ENCODE data around the gene PACRG.

Gene PACRG

DNA sequence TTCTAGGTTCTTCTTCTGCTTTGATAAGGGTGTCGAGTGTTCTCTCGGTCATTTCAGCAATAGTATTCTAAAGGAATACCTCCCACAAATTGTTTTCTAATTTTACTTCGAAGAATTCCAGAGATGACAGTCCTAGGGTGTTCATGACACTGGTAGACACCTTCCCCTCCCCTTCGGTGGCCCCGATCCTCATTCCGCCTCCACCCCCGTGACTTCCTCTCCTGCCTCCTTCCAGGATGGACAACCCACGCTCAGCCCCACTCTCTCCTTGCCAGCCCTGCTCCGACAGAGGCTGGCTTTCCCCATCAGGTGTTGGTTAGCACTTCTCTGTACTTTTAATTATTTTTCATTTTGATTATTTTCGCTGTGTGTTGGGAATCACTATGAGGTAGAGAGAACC, 431.9 kb downstream of the PACRG start:
- Histone ChIP-seq H3K27me3 (no peaks in the 10 kb centered on the region), H4K20me1 (no peaks in the 10 kb centered on the region), H3K4me1 (no peaks in the 10 kb centered on the region), H3K4me2 (no peak overlapping the region), H3K9me3 (replicated peaks in 1 of 11) (no peaks in the 10 kb centered on the region; a peak in 1 of 22 replicates), H3K4me3 (no peak overlapping the region), H3K9ac (no peak overlapping the region), H3K36me3 (no peaks in the 10 kb centered on the region), H3K27ac (no peak overlapping the region)
- no peak for TF ChIP-seq Cebpa-rat (IDR thresholded peaks at IDR 0.05)

DNA sequence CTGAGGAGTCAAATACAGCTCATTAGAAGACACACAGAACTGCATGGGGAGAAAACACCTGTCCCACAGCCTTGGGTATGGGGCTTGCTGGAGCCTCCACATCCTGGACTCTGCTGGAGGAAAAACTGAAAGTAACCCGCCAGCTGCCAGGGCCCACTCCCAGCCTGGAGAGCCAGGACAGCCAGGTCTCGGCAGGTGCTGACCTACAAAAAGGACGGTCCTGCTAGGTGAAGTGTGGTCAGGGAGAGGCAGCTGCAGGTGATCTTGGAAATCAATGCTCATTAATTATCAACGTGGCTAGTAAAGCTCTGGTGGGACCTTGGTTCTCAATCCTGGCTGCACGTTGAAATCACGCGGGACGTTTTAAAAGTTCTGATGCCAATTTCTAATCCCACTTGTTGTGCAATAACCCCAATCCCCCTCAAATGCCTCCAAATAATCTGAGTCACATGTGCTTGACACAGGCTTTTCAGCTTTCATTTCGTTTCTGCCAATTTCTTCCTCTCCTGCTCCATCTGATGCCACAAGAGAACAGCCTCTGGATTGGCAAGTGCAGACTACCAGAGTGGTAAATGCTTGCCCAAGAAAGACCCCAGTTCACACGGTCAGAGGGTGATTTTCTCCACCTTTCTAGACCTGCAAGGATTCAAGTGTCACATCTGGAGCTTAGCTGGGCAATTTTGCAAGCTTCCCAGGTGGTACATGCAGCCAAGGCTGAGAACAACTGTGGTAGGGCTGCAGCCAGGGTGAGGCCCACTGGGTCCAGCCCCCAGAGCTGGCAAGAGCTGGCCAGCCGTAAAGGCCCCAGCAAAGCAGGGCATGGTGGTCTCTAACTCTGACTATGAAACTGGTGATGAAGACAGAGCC, 434.5 kb downstream of the PACRG start:
- H3K36me3 ChIP-seq: no peaks in the 10 kb centered on the region
- no peak overlapping the region for H3K4me2 ChIP-seq
- no peaks in the 10 kb centered on the region for H4K20me1 ChIP-seq
- no peak overlapping the region for H3K9ac ChIP-seq
- H3K27ac ChIP-seq: no peak overlapping the region
- no peaks in the 10 kb centered on the region for H3K27me3 ChIP-seq
- TF ChIP-seq Cebpa-rat (IDR thresholded peaks at IDR 0.05): peak in 1 of 11 experiments; percentile 67; a peak in 2 of 22 replicates
- peaks cover 0 to 10% (median 0%) of the 10 kb centered on the region in 11 experiments; a peak in 4 of 22 replicates for H3K9me3 ChIP-seq (replicated peaks in 1 of 11)
- H3K4me3 ChIP-seq: no peak overlapping the region
- no peaks in the 10 kb centered on the region for H3K4me1 ChIP-seq

DNA sequence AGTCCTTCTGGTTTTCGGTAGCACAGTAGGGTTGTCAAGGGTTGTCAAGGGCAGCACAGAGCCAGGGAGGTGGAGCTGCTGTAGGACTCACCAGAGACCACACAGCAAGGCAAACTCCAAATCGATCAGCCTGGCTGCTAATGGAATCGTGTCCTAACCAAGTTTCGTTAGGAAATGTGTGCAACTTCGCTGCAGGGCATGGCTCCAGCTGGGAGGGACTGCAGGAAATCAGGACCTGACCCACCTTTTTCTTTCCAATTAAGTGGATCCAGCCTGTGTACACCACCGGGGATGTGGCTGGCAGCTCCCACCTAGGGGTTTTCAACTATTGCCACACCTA, 435.1 kb downstream of the PACRG start:
- no peak overlapping the region for H3K9ac ChIP-seq
- no peak overlapping the region for H3K4me2 ChIP-seq
- H4K20me1 ChIP-seq: no peaks in the 10 kb centered on the region
- H3K4me1 ChIP-seq: no peaks in the 10 kb centered on the region
- TF ChIP-seq Cebpa-rat (IDR thresholded peaks at IDR 0.05): no peak
- no peak overlapping the region for H3K4me3 ChIP-seq
- H3K9me3 ChIP-seq (replicated peaks in 1 of 11): peaks cover 0 to 10% (median 0%) of the 10 kb centered on the region in 11 experiments; a peak in 4 of 22 replicates
- H3K36me3 ChIP-seq: no peaks in the 10 kb centered on the region
- no peak overlapping the region for H3K27ac ChIP-seq
- H3K27me3 ChIP-seq: no peaks in the 10 kb centered on the region

DNA sequence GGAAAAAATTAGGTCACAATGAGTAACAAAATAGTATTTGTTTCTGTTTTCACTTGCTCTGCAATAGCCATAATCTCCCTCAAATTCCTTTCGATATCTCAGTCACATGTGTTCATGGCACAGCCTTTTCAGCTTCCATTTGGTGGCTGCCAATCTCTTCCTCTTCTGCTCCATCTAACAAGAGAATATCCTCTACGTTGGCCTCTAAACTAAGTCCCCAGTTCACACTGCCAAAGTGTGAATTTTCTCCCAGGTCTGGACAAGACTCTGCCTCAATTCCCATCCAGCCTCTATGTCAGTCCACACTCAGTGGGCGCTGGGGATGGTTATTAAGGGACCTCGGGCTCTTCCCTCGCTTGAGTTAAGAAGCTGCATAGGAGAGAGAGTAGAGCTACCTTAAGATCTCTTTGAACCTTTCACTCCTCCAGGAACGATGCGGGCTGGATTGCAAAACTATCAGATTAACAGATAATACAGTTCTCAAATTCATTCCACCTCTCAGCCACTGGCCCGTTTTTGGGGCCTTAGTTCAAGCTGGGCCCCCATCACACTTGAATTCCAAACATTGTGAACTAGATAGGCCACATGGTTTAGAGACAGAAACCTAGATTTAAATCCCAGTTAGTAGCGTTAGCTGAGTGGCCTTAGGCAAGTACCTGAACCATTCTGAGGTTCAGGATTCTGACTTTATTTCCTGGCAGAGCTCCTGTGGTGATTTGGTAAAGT, 436.6 kb downstream of the PACRG start:
- TF ChIP-seq Cebpa-rat (IDR thresholded peaks at IDR 0.05): no peak
- Histone ChIP-seq H3K27ac (no peak overlapping the region), H3K9ac (no peak overlapping the region), H4K20me1 (no peaks in the 10 kb centered on the region), H3K36me3 (no peaks in the 10 kb centered on the region), H3K4me2 (no peak overlapping the region), H3K4me3 (no peak overlapping the region), H3K9me3 (replicated peaks in 1 of 11) (peaks cover 0 to 10% (median 0%) of the 10 kb centered on the region in 11 experiments; a peak in 4 of 22 replicates), H3K27me3 (no peaks in the 10 kb centered on the region), H3K4me1 (no peaks in the 10 kb centered on the region)

DNA sequence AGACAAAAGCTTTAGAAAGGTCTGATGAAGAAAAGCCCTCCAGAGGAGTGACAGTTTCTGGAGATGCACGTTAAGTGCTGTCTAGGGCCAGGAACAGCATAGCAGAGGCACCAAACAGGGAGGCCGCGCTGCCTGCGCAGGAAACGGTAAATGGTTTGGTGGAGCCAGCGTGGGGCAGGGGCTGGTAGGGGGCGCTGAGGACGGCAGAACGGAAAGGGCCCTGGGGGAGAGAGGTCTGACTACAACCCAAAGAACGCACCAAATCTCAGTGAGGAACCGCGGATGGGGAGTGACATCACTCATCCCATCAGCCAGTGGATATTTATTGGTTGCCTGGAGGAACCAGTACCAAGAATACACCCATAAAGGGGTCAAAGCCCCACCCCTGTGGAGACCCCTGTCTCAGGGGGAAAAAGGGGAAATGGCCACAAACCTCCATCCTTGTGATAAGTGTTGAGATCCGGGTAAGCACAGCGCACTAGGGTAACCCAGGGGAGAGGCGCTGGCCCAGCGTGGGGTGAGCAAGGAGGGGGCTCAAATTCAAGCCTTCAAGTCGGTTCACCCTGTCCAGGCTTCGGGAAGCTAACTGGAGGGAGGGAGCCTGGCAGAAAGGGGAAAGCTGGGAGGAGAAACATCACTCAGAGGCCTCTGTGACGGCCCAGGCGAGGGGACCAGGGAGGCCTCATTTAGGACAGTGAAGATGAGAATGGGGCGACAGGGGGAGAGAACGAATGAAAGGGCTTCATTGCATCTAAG, 437.6 kb downstream of the PACRG start:
- TF ChIP-seq Cebpa-rat (IDR thresholded peaks at IDR 0.05): no peak
- Histone ChIP-seq H3K27me3 (no peaks in the 10 kb centered on the region), H3K9ac (no peak overlapping the region), H3K27ac (no peak overlapping the region), H3K4me3 (no peak overlapping the region), H3K9me3 (replicated peaks in 1 of 11) (peaks cover 0 to 10% (median 0%) of the 10 kb centered on the region in 11 experiments; a peak in 5 of 22 replicates), H3K36me3 (no peaks in the 10 kb centered on the region), H4K20me1 (no peaks in the 10 kb centered on the region), H3K4me2 (no peak overlapping the region), H3K4me1 (no peaks in the 10 kb centered on the region)

DNA sequence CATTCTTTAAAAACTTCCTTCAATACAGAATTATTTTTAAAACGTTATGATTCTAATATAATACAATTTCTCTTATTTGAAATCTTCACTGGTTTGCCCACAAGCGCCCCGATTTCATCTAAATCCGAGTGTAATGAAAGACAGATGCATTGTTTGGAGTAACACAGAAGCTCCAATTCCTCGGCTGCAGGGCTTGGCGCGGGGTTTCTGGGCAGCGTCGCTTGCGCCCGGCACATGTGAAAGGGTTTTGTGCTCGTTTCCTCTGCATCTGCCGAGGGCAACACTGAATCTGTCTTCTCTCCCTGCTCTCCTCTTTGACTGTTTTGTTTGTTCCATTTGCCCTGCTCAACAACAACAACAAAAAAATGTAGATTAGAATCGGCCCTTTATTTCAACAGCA, 438.1 kb downstream of the PACRG start:
- TF ChIP-seq Cebpa-rat (IDR thresholded peaks at IDR 0.05): no peak
- no peaks in the 10 kb centered on the region for H3K4me1 ChIP-seq
- H3K4me2 ChIP-seq: no peak overlapping the region
- no peaks in the 10 kb centered on the region for H3K27me3 ChIP-seq
- H3K9ac ChIP-seq: no peak overlapping the region
- H3K4me3 ChIP-seq: no peak overlapping the region
- peaks cover 0 to 13% (median 0%) of the 10 kb centered on the region in 11 experiments; a peak in 5 of 22 replicates for H3K9me3 ChIP-seq (replicated peaks in 1 of 11)
- no peaks in the 10 kb centered on the region for H3K36me3 ChIP-seq
- H4K20me1 ChIP-seq: no peaks in the 10 kb centered on the region
- no peak overlapping the region for H3K27ac ChIP-seq

DNA sequence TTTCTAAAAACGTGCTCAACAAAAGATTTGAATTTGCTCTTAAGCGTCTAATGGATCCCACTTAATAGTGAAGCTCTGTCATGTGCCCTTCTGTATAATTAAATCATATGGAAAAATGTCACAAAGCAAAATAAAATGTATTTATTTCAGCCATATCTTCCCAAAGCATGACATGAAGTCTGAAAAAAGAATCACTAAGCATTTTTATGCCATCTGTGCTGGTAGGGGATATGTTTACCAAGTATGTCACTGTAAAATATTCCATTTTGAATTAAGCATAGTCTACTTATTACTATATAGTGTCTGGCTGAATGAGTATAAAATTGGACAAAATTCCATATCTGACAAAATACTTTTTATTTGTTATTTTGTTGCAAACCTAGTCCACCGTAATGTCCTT, 438.7 kb downstream of the PACRG start:
- Histone ChIP-seq H3K36me3 (no peaks in the 10 kb centered on the region), H3K4me3 (no peak overlapping the region), H4K20me1 (no peaks in the 10 kb centered on the region), H3K27ac (no peak overlapping the region), H3K4me2 (no peak overlapping the region), H3K9ac (no peak overlapping the region), H3K9me3 (replicated peaks in 1 of 11) (peaks cover 0 to 13% (median 0%) of the 10 kb centered on the region in 11 experiments; a peak in 5 of 22 replicates), H3K27me3 (no peaks in the 10 kb centered on the region), H3K4me1 (no peaks in the 10 kb centered on the region)
- TF ChIP-seq Cebpa-rat (IDR thresholded peaks at IDR 0.05): no peak

DNA sequence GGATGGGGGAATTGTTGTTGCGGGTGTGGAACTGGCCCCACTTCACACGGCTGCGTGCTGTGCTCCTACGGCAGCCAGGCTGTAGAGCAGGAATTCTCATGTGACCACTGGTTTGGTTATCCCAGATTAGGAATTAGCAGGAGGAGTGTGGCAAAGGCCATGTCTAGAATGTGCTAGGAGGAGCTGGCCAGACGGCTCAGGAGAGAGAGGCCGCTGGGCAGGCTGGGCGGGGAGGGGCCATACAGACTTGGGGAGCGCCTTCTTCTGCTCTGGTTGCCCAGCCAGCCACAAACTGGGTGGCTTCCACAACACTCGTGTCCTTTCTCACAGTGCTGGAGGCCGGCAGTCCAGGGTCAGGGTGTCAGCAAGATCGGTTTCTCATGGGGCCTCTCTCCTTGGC, 441.7 kb downstream of the PACRG start:
- H3K9me3 ChIP-seq (replicated peaks in 1 of 11): peaks cover 0 to 13% (median 0%) of the 10 kb centered on the region in 11 experiments; a peak in 5 of 22 replicates
- no peak overlapping the region for H3K4me2 ChIP-seq
- no peaks in the 10 kb centered on the region for H3K4me1 ChIP-seq
- no peak overlapping the region for H3K27ac ChIP-seq
- H3K4me3 ChIP-seq: no peak overlapping the region
- no peaks in the 10 kb centered on the region for H3K27me3 ChIP-seq
- H3K36me3 ChIP-seq: no peaks in the 10 kb centered on the region
- no peak overlapping the region for H3K9ac ChIP-seq
- no peak for TF ChIP-seq Cebpa-rat (IDR thresholded peaks at IDR 0.05)
- H4K20me1 ChIP-seq: no peaks in the 10 kb centered on the region

DNA sequence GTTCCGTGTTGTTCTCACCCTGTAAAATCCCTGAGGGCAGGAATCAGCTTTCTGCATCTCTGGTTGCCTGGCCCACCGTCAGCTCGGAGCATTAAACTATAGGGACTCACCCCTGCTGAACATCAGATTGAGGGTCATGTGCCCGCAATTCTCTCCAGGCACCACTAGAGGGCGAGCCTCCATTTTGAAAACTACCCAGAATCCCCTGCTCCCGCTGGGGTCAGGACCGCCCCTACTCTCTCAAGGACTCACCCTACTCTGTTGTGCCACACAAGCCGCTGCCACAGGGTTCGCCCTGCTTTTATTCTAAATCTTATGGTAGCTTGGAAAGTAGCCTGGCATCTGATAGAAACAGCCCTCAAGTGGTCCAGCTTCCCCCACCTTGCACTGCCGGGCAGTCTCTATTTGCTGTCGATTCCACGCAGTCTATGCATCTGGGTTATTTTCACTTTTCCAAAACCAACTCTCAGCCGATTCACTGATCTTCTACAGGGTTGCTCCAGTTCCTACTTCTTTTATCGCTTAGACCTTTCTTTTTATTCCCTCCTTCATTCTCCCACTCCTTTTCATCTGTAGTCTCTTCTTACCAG, 442.6 kb downstream of the PACRG start:
- TF ChIP-seq Cebpa-rat (IDR thresholded peaks at IDR 0.05): no peak
- no peak overlapping the region for H3K27ac ChIP-seq
- H3K9me3 ChIP-seq (replicated peaks in 1 of 11): peaks cover 0 to 8% (median 0%) of the 10 kb centered on the region in 11 experiments; a peak in 2 of 22 replicates
- no peaks in the 10 kb centered on the region for H3K27me3 ChIP-seq
- no peaks in the 10 kb centered on the region for H4K20me1 ChIP-seq
- no peak overlapping the region for H3K4me2 ChIP-seq
- no peak overlapping the region for H3K4me3 ChIP-seq
- H3K36me3 ChIP-seq: no peaks in the 10 kb centered on the region
- no peaks in the 10 kb centered on the region for H3K4me1 ChIP-seq
- no peak overlapping the region for H3K9ac ChIP-seq

Data from BLaER1 treated with 17β-estradiol and CSF1 and Interleukin-3, amounts not matched to agents 10 nM and 100 nM (cell line).